ENCODE results near the gene SIGLECL1.

- no peak for TF ChIP-seq CTCF (conservative IDR thresholded peaks at IDR 0.05)
- no peak for TF ChIP-seq ZFX (IDR thresholded peaks at IDR 0.05)
Measured at GRCh38 chr19:51316688-51317087, 65.8 kb downstream of the SIGLECL1 start.

All from C4-2B (cell line).